ENCODE data around the gene RPL23. TPM values are rescaled to one million over a fixed set of nuclear protein-coding genes. Genes with fewer than 3 reads are reported as not detected.

The RPL23 gene
- polyA plus RNA-seq, 4 donors, result 2,352 to 3,215 (median 2,597) TPM

GRCh38 chr17:38800237-38800760 is 53.2 kb downstream of the RPL23 start:
- no peak for DNase-seq (ENCODE audit: low read depth in 4 of 4, low spot score in 3 of 4)

- DNase-seq (ENCODE audit: low read depth in 4 of 4, low spot score in 3 of 4), result peak; percentile 92 to 96 (median 94)
Measured at GRCh38 chr17:38799501-38800236, 53.9 kb downstream of the RPL23 start, which contains the start of gene PIP4K2B. TSS of gene PIP4K2B (minus strand) at chr17:38799556. CDS start at chr17:38799424, 132 bp downstream.

DNA sequence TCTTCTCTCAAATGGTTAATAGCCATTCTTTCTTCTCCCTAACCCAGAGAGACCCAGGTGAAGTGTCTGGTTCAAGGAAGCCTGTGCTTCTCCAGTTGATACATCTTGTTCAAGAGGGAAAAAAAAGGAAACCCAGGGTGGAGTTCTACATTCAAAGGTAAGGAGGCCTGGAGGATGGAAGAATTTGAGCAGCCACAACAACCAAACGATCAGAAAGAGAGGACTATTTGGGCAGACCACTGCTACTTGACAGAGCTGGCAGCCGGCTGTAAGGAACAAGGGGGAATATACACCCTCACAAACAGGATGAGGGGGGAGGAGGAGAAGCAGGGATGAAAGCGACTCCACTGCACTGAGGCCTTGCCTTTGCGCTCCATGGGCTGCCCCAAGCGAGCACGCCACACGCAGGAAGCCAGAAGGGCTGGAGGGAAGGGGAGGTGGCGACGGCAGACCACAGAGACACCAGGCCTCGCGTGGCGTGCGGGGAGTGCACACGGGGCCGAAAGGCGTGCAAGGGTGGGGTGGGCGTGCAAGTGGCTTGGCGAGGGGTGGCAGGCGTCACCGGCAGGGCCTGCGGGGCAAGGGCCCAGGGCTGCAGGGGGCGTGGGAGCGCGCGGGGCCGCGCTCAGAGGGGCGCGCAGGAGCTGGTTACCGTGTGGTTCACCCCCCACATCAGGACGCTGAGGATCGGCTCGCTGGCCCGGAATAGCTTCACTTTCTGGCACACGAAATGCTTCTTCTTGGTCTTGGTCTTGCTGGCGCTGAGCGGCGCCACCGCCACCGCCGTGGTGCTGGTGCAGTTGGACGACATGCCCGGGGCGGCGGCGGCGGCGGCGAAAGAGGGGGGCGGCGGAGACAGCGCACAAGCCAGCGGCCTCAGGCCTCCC is 54.7 kb downstream of the RPL23 start:
- DNase-seq (ENCODE audit: low read depth in 4 of 4, low spot score in 3 of 4), result peak in 2 of 4 donors; percentile 7 to 31

Other genes starting within 250 kb of the RPL23 start
- 1 to 10 TPM; 3.0 to 6.2 (median 4.9) TPM for gene SRCIN1, start 247.8 kb downstream of the RPL23 start, polyA plus RNA-seq (ENCODE audit: insufficient read length in 4 of 4)
- gene EPOP, start 178.8 kb downstream of the RPL23 start, polyA plus RNA-seq (ENCODE audit: insufficient read length in 4 of 4), result 1 to 10 TPM; 1.1 to 1.6 (median 1.4) TPM
- gene MLLT6, start 148.4 kb downstream of the RPL23 start, polyA plus RNA-seq (ENCODE audit: insufficient read length in 4 of 4), result 100 to 1,000 TPM in 1 of 4 donors, 10 to 100 TPM in 3; 64.1 to 137 (median 91.3) TPM
- gene CISD3, start 123.4 kb downstream of the RPL23 start, polyA plus RNA-seq (ENCODE audit: insufficient read length in 4 of 4), result 10 to 100 TPM; 10.3 to 15.4 (median 11.3) TPM
- 100 to 1,000 TPM in 1 of 4 donors, 10 to 100 TPM in 3; 71.4 to 103 (median 83.1) TPM for gene PCGF2, start 105.4 kb downstream of the RPL23 start, polyA plus RNA-seq (ENCODE audit: insufficient read length in 4 of 4)
- 100 to 1,000 TPM in 3 of 4 donors, 10 to 100 TPM in 1; 77.4 to 124 (median 113) TPM for gene PSMB3, start 101.0 kb downstream of the RPL23 start, polyA plus RNA-seq (ENCODE audit: insufficient read length in 4 of 4)
- gene PIP4K2B, start 54.2 kb downstream of the RPL23 start, polyA plus RNA-seq (ENCODE audit: insufficient read length in 4 of 4), result 10 to 100 TPM; 77.9 to 81.5 (median 79.8) TPM
- 10 to 100 TPM; 22.1 to 30.5 (median 24.9) TPM for gene CWC25, start 28.4 kb downstream of the RPL23 start, polyA plus RNA-seq (ENCODE audit: insufficient read length in 4 of 4)
- 100 to 1,000 TPM; 140 to 149 (median 146) TPM for gene LASP1, start 16.3 kb upstream of the RPL23 start, polyA plus RNA-seq (ENCODE audit: insufficient read length in 4 of 4)
- gene FBXO47, start 113.7 kb upstream of the RPL23 start, polyA plus RNA-seq (ENCODE audit: insufficient read length in 4 of 4), result not detected